Brain microvascular endothelial cell (primary cell): Measurements from ENCODE around the gene GIN1.
A peak's percentile ranks its signal among the peaks of the same experiment; 100 is the strongest.

Experiments used
- DNase-seq: peaks from one replicate; pipeline ENCODE4 v3.0.0-alpha.2; 2020
- H3K27ac ChIP-seq: fragments of 250-450 bp; sonication (Bioruptor Pico); 2 replicates; pipeline ENCODE4 v1.5.1; 2020; ENCODE audit warnings: mild to moderate bottlenecking, moderate library complexity
- H3K27me3 ChIP-seq: fragments of 250-450 bp; sonication (Bioruptor Pico); replicated peaks from 2 replicates; pipeline ENCODE4 v1.5.1; 2020; ENCODE audit warnings: mild to moderate bottlenecking
- H3K36me3 ChIP-seq: fragments of 250-450 bp; sonication (Bioruptor Pico); replicated peaks from 2 replicates; pipeline ENCODE4 v1.5.1; 2020; ENCODE audit warnings: mild to moderate bottlenecking
- H3K4me3 ChIP-seq: 2 replicates; pipeline ENCODE4 v1.5.1; 2011; ENCODE audit warnings: low read depth, mild to moderate bottlenecking, control low read depth, low read length, moderate library complexity
- CTCF ChIP-seq: IDR thresholded peaks from 2 replicates; pipeline ENCODE4 v1.5.1; 2011; ENCODE audit warnings: low read depth, mild to moderate bottlenecking, moderate library complexity, low read length, control low read depth, inconsistent platforms; ENCODE audit errors: missing control alignments
- in situ Hi-C: cut with HindIII; loops from 2 replicates; pipeline ENCODE4 v1.10.0; 2017; ENCODE audit warnings: low sequenced_read_pairs, low pct_ligation_motif_present

GIN1 gene

GRCh38 chr5:103037673-103038455, 82.1 kb downstream of the GIN1 start:
- in situ Hi-C loops, result no loop called here
- H3K4me3 ChIP-seq, result no peak overlapping the region
- peak; percentile 16 for TF ChIP-seq CTCF
- no peaks in the 10 kb centered on the region for H3K27me3 ChIP-seq
- DNase-seq, result peak; percentile 31
- no peaks in the 10 kb centered on the region for H3K36me3 ChIP-seq
- no peak overlapping the region for H3K27ac ChIP-seq

- in situ Hi-C loops, result no loop called here
- no peaks in the 10 kb centered on the region for H3K36me3 ChIP-seq
- no peak for DNase-seq
- H3K4me3 ChIP-seq, result no peak overlapping the region
- TF ChIP-seq CTCF, result no peak
- H3K27me3 ChIP-seq, result no peaks in the 10 kb centered on the region
- no peak overlapping the region for H3K27ac ChIP-seq
Measured at GRCh38 chr5:103036601-103037000, 83.3 kb downstream of the GIN1 start.
